Measurements from ENCODE around the gene MDFI.

DNA sequence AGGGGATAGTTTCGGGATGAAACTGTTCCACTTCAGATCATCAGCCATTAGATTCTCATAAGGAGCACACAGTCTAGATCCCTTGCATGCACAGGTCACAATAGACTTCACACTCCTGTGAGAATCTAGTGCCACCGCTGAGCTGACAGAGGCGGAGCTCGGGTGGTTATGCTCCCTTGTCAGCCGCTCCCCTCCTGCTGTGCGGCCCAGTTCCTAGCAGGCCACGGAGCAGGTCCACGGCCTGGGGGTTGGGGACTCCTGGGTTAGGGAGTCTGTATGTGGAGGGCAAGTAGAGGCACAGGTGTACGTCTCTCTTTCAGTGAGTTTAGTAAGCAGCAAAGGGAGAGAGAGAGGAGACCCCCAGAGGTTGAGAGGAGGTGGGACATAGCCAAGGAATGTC lies 30.5 kb upstream of the MDFI start:
- TF ChIP-seq POLR2AphosphoS5 (IDR thresholded peaks at IDR 0.05) (no peak), POLR2A (IDR thresholded peaks at IDR 0.05; ENCODE audit: low read depth) (no peak)

Measured in esophagus muscularis mucosa (tissue), 2 donors.